Neural progenitor cell (in vitro differentiated cells): ENCODE data around the gene SLC25A48. TPM values are rescaled to one million over a fixed set of nuclear protein-coding genes. Genes with fewer than 3 reads are reported as not detected.

Experiments used
- DNase-seq: peaks from one replicate; pipeline ENCODE4 v3.0.0-alpha.2; 2016; ENCODE audit warnings: low spot score
- H2AFZ ChIP-seq: fragments of 200-600 bp; sonication (generic); replicated peaks from 2 replicates; pipeline ENCODE4 v1.6.1; 2016; ENCODE audit warnings: antibody characterized with exemption
- H3F3A ChIP-seq: fragments of 200-600 bp; sonication (generic); 2 replicates; pipeline ENCODE4 v1.6.1; 2016; ENCODE audit warnings: antibody characterized with exemption, low read depth
- H3K27ac ChIP-seq: fragments of 200-600 bp; sonication (generic); 2 replicates; pipeline ENCODE4 v1.5.1; 2016; ENCODE audit warnings: mild to moderate bottlenecking
- H3K27me3 ChIP-seq: fragments of 200-600 bp; sonication (generic); 2 replicates; pipeline ENCODE4 v1.6.1; 2016; ENCODE audit warnings: mild to moderate bottlenecking, moderate library complexity
- H3K36me3 ChIP-seq: fragments of 200-600 bp; sonication (generic); 2 replicates; pipeline ENCODE4 v1.5.1; 2016
- H3K4me1 ChIP-seq: fragments of 200-600 bp; sonication (generic); 2 replicates; pipeline ENCODE4 v1.6.1; 2016; ENCODE audit warnings: mixed run types
- H3K4me2 ChIP-seq: fragments of 200-600 bp; sonication (generic); 2 replicates; pipeline ENCODE4 v1.6.1; 2016
- H3K4me3 ChIP-seq: fragments of 200-600 bp; sonication (generic); 2 replicates; pipeline ENCODE4 v1.5.1; 2016
- H3K79me2 ChIP-seq: fragments of 200-600 bp; sonication (generic); 2 replicates; pipeline ENCODE4 v1.6.1; 2016; ENCODE audit warnings: low read depth
- H3K9ac ChIP-seq: fragments of 200-600 bp; sonication (generic); 2 replicates; pipeline ENCODE4 v1.6.1; 2016
- H3K9me3 ChIP-seq: fragments of 200-600 bp; sonication (generic); 2 replicates; pipeline ENCODE4 v1.5.1; 2016; ENCODE audit warnings: low read depth
- H4K20me1 ChIP-seq: fragments of 200-600 bp; sonication (generic); 2 replicates; pipeline ENCODE4 v1.6.1; 2016; ENCODE audit warnings: low read depth
- H3K27ac Mint-ChIP-seq: 3 replicates; pipeline ENCODE4 v1.8.0; 2021; ENCODE audit warnings: mixed read lengths
- H3K27me3 Mint-ChIP-seq: 2 replicates; pipeline ENCODE4 v1.8.0; 2022; ENCODE audit warnings: low read depth, mild to moderate bottlenecking, inconsistent platforms, moderate library complexity, mixed read lengths; ENCODE audit not compliant: insufficient read depth
- H3K36me3 Mint-ChIP-seq: 3 replicates; pipeline ENCODE4 v1.8.0; 2021; ENCODE audit warnings: mixed read lengths
- H3K4me1 Mint-ChIP-seq: 3 replicates; pipeline ENCODE4 v1.8.0; 2021; ENCODE audit warnings: mixed read lengths
- H3K4me3 Mint-ChIP-seq: 3 replicates; pipeline ENCODE4 v1.8.0; 2021; ENCODE audit warnings: mild to moderate bottlenecking, moderate library complexity, mixed read lengths
- H3K9me3 Mint-ChIP-seq: 3 replicates; pipeline ENCODE4 v1.8.0; 2020; ENCODE audit warnings: mixed read lengths
- EZH2 ChIP-seq: fragments of 200-600 bp; sonication (generic); IDR thresholded peaks from 2 replicates; pipeline ENCODE4 v1.6.1; 2017; ENCODE audit warnings: antibody characterized with exemption, mild to moderate bottlenecking, moderate library complexity
- EZH2phosphoT487 ChIP-seq: fragments of 200-600 bp; sonication (generic); IDR thresholded peaks from 2 replicates; pipeline ENCODE4 v1.6.1; 2017; ENCODE audit warnings: antibody characterized with exemption
- total RNA-seq: library from RNA; depleted of rRNA; stranded (reverse); fragments of >200 nt; gene quantifications from 2 replicates; pipeline ENCODE4 v1.2.3, GENCODE V29; 2015; ENCODE audit warnings: low replicate concordance
- TF ChIP-seq, protein P1 (sequence below): fragments of 200-600 bp; sonication (generic); IDR thresholded peaks from 2 replicates; pipeline ENCODE4 v1.5.1; 2017; ENCODE audit warnings: antibody characterized with exemption, mild to moderate bottlenecking

SLC25A48 gene
- total RNA-seq, 1 donor from 2014 or later = not detected

DNA sequence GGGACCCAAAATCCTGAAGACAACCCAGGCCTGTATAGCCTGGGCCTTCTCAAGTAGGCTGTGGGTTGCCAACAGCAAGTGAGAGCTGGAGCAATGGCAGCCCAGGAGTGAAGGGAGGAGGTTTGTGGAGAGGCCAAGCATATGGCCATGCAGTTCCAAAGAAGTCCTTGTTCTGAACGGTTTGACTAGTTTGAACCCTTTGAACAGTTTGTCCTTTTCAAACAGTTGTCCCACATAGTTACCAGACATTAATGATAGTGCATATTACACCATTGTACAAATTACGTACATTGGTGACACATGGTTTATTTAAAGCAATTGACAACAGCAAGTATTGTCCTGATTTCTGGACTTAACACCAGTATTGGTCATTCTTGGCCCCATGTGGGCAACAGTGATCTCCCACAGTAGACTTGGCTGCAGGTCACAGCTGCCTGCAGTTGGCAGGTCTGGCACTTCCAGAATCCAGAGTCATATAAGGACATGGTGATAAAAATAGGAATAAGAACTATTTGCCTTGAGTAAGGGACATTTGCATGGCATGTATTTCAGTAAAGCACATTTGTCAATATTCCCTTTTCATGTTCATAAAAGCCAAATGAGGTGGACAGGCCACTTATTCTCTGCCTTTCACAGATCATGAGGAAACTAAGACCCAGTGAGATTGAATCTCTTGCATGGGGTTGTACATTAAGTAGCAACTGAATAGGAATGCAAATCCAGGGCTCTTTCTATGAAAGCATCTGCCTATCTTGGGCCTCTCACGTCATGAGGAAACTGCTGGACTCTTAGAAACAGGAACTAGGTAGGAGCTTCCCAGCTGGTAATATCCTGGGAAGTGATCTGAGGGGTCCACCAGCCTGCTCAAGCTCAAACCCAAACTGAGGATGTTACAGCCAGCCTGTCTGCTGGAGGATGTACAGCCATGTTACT lies 30.3 kb downstream of the SLC25A48 start:
- Histone ChIP-seq H3K4me1 (no peaks in the 10 kb centered on the region), H2AFZ (no peak overlapping the region), H3K36me3 (no peaks in the 10 kb centered on the region), H3K27ac (no peak overlapping the region), H3K4me2 (no peak overlapping the region), H3K9me3 (no peaks in the 10 kb centered on the region), H3K9ac (no peak overlapping the region), H3K79me2 (no peaks in the 10 kb centered on the region), H3K4me3 (no peak overlapping the region), H3K27me3 (no peaks in the 10 kb centered on the region), H4K20me1 (no peaks in the 10 kb centered on the region), H3F3A (no peaks in the 10 kb centered on the region)
- Mint-ChIP-seq H3K27me3 (peaks cover 5% of the 10 kb centered on the region), H3K9me3 (no peaks in the 10 kb centered on the region), H3K36me3 (no peaks in the 10 kb centered on the region), H3K4me3 (no peak overlapping the region), H3K4me1 (peaks cover 10% of the 10 kb centered on the region), H3K27ac (no peak overlapping the region)
- no peak for DNase-seq
- TF ChIP-seq EZH2 (no peak), EZH2phosphoT487 (no peak)
- TF ChIP-seq, protein P1, sequence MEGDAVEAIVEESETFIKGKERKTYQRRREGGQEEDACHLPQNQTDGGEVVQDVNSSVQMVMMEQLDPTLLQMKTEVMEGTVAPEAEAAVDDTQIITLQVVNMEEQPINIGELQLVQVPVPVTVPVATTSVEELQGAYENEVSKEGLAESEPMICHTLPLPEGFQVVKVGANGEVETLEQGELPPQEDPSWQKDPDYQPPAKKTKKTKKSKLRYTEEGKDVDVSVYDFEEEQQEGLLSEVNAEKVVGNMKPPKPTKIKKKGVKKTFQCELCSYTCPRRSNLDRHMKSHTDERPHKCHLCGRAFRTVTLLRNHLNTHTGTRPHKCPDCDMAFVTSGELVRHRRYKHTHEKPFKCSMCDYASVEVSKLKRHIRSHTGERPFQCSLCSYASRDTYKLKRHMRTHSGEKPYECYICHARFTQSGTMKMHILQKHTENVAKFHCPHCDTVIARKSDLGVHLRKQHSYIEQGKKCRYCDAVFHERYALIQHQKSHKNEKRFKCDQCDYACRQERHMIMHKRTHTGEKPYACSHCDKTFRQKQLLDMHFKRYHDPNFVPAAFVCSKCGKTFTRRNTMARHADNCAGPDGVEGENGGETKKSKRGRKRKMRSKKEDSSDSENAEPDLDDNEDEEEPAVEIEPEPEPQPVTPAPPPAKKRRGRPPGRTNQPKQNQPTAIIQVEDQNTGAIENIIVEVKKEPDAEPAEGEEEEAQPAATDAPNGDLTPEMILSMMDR = no peak

DNA sequence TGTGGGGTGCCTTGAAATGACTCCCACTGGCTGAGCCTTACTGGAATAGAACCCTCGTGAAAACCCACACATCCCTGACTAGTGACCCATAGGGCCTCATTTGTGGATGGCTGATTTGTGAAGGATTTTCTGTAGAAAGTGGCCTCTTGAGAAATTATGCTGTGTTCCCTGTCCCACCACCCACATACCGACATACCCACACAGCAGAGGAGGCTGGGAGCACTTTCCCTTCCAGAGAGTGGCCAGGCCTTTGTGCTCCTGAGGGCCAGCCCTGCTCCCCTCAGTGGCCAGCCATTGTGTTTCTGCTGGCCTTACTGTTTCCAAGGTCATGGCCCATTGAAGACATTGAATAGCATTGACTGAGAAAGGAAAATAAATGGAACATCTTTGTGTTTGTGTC lies 31.6 kb downstream of the SLC25A48 start:
- no peak overlapping the region for H3K4me3 Mint-ChIP-seq
- H3K27ac Mint-ChIP-seq = no peak overlapping the region

DNA sequence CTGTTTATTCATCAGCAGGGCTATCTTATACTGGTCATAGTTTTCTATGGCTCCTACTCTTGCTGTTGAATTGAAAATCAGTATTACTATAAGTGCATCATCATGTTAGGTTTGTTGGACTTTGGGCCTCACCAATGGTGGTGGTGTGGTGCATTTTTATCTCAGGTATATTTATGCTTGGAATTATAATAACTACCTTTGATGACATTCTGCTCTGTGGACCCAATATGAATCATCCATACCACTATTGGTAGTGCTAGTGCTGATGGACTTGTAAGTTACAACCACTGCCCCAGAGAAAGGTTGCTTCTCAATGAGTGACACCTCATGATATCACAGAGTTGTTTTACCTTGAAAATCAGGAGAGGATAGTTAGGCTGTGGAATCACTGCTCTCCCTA lies 33.1 kb downstream of the SLC25A48 start:
- H3K4me2 ChIP-seq = no peak overlapping the region
- Mint-ChIP-seq H3K27ac (no peak overlapping the region), H3K4me1 (peaks cover 10% of the 10 kb centered on the region), H3K27me3 (peaks cover 3% of the 10 kb centered on the region), H3K4me3 (no peak overlapping the region), H3K36me3 (no peaks in the 10 kb centered on the region), H3K9me3 (no peaks in the 10 kb centered on the region)
- H3K27ac ChIP-seq = no peak overlapping the region
- H3K79me2 ChIP-seq = no peaks in the 10 kb centered on the region
- no peaks in the 10 kb centered on the region for H3K27me3 ChIP-seq
- no peak for TF ChIP-seq EZH2phosphoT487
- TF ChIP-seq EZH2 = no peak
- TF ChIP-seq, protein P1 = no peak
- no peak overlapping the region for H3K4me3 ChIP-seq
- no peak for DNase-seq
- no peaks in the 10 kb centered on the region for H4K20me1 ChIP-seq
- no peaks in the 10 kb centered on the region for H3K4me1 ChIP-seq
- no peaks in the 10 kb centered on the region for H3K36me3 ChIP-seq
- H3K9ac ChIP-seq = no peak overlapping the region
- H3F3A ChIP-seq = no peaks in the 10 kb centered on the region
- no peak overlapping the region for H2AFZ ChIP-seq
- H3K9me3 ChIP-seq = no peaks in the 10 kb centered on the region

More for the DNA sequence above, 31.6 kb downstream of the SLC25A48 start:
- H3K27me3 Mint-ChIP-seq = peaks cover 5% of the 10 kb centered on the region
- peaks cover 10% of the 10 kb centered on the region for H3K4me1 Mint-ChIP-seq
- Histone ChIP-seq H3K9ac (no peak overlapping the region), H2AFZ (no peak overlapping the region), H3K4me3 (no peak overlapping the region), H3F3A (no peaks in the 10 kb centered on the region), H3K4me2 (no peak overlapping the region), H3K27me3 (no peaks in the 10 kb centered on the region), H3K79me2 (no peaks in the 10 kb centered on the region), H3K36me3 (no peaks in the 10 kb centered on the region), H3K4me1 (no peaks in the 10 kb centered on the region), H3K27ac (no peak overlapping the region), H4K20me1 (no peaks in the 10 kb centered on the region), H3K9me3 (no peaks in the 10 kb centered on the region)
- H3K9me3 Mint-ChIP-seq = no peaks in the 10 kb centered on the region
- TF ChIP-seq, protein P1 = no peak
- TF ChIP-seq EZH2 (no peak), EZH2phosphoT487 (no peak)
- H3K36me3 Mint-ChIP-seq = no peaks in the 10 kb centered on the region
- no peak for DNase-seq
